Tibial artery (tissue), 4 donors: ENCODE data around the gene SYNGR2.
A peak's percentile ranks its signal among the peaks of the same experiment; 100 is the strongest.

Source experiments
- DNase-seq, 2 donors: peaks; one replicate each; pipeline ENCODE4 v3.0.0-alpha.2; 2019
- H3K27ac ChIP-seq, 2 donors: fragments of 200-600 bp; sonication (generic) in 1 of 2; 1 replicate in 1 of 2; 2 replicates in 1 of 2; pipeline ENCODE4 v1.5.1; 2018 to 2019; ENCODE audit warnings: mild to moderate bottlenecking in 1 of 2
- H3K27me3 ChIP-seq, 2 donors: fragments of 200-600 bp; sonication (generic) in 1 of 2; one replicate each; pipeline versions ENCODE4 v1.5.1 to v1.6.0; 2016 to 2019
- H3K36me3 ChIP-seq, 3 donors: fragments of 200-600 bp; sonication (generic) in 2 of 3; one replicate each; pipeline ENCODE4 v1.5.1; 2016 to 2019; ENCODE audit warnings: mild to moderate bottlenecking in 2 of 3
- H3K4me1 ChIP-seq, 4 donors: fragments of 200-600 bp; sonication (generic) in 2 of 4; 1 replicate in 3 of 4; 2 replicates in 1 of 4; pipeline ENCODE4 v1.5.1; 2016 to 2019
- H3K4me3 ChIP-seq, 2 donors: fragments of 200-600 bp; sonication (generic) in 1 of 2; 1 replicate in 1 of 2; 2 replicates in 1 of 2; pipeline ENCODE4 v1.5.1; 2018 to 2019; ENCODE audit warnings: mild to moderate bottlenecking in 2 of 2
- H3K9me3 ChIP-seq, 3 donors: fragments of 200-600 bp; sonication (generic) in 1 of 3; one replicate each; pipeline ENCODE4 v1.5.1; 2016 to 2019
- CTCF ChIP-seq, 2 experiments: fragments of 200-600 bp in 1 of 2; fragments of 450-650 bp in 1 of 2; IDR thresholded peaks; one replicate each; pipeline ENCODE4 v1.5.1; 2017 to 2019; ENCODE audit warnings: antibody characterized with exemption in 2 of 2, mild to moderate bottlenecking in 1 of 2, moderate library complexity in 1 of 2
- intact Hi-C: fragments of 100-400 bp; cut with DNase I; formaldehyde crosslinking; loops from one replicate; pipeline ENCODE4 v1.15.0; 2023; ENCODE audit warnings: low total_unique reads

Gene SYNGR2, protein sequence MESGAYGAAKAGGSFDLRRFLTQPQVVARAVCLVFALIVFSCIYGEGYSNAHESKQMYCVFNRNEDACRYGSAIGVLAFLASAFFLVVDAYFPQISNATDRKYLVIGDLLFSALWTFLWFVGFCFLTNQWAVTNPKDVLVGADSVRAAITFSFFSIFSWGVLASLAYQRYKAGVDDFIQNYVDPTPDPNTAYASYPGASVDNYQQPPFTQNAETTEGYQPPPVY

GRCh38 chr17:78168242-78168902 is at the start of gene SYNGR2:
SYNGR2 (plus strand) TSS chr17:78168581; CDS start chr17:78168617, 36 bp downstream.
- peak within 1 kb of the TSS; percentile 92 to 94 for H3K27ac ChIP-seq
- no peaks in the 10 kb centered on the region for H3K9me3 ChIP-seq
- peak within 1 kb of the TSS; percentile 80 to 96 for H3K4me3 ChIP-seq
- H3K27me3 ChIP-seq, result no peaks in the 10 kb centered on the region
- peaks cover 0 to 41% (median 30%) of the 10 kb centered on the region in 4 donors for H3K4me1 ChIP-seq
- peak; percentile 72 to 89 for DNase-seq
- peaks cover 5 to 30% (median 8%) of the 10 kb centered on the region in 3 donors for H3K36me3 ChIP-seq
- intact Hi-C loops, result no loop called here
- peak in 1 of 2 experiments; percentile 12 for TF ChIP-seq CTCF (IDR thresholded peaks at IDR 0.05)

DNA sequence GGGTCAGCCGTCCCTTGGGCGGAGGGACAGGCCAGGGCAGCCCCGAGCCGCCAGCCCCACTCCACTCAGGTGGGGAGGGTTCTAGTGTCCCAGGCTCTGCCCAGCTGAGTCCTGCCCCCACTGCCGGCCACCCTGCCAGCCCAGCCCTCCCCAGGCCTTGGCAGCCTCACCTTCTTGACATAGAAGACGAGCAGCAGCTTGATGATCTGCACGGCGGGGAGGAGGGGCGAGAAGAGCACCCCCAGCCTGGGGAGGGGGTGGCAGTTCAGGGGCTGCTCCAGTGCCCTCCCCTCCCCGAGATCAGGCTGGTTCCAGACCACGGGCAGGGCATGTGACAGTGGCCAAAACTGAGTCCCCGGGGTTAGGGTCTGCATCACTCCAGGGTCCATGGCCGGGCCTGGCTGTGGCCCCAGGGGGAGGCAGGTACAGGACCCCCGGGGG is 49.6 kb upstream of the SYNGR2 start:
- Histone ChIP-seq H3K4me3 (no peak overlapping the region), H3K9me3 (no peaks in the 10 kb centered on the region), H3K4me1 (peaks cover 0 to 5% (median 0%) of the 10 kb centered on the region in 4 donors), H3K27me3 (peaks cover 0 to 36% of the 10 kb centered on the region in 2 donors), H3K27ac (no peak overlapping the region), H3K36me3 (peaks cover 0 to 29% (median 4%) of the 10 kb centered on the region in 3 donors)
- no peak for TF ChIP-seq CTCF (IDR thresholded peaks at IDR 0.05)
- intact Hi-C loops, result no loop called here
- DNase-seq, result no peak

- no peak for TF ChIP-seq CTCF (IDR thresholded peaks at IDR 0.05)
- no peak overlapping the region for H3K27ac ChIP-seq
- intact Hi-C loops, result no loop called here
- H3K4me1 ChIP-seq, result peaks cover 0 to 17% (median 7%) of the 10 kb centered on the region in 4 donors
- H3K4me3 ChIP-seq, result no peak overlapping the region
- H3K27me3 ChIP-seq, result peaks cover 0 to 38% of the 10 kb centered on the region in 2 donors
- H3K36me3 ChIP-seq, result peaks cover 0 to 44% (median 4%) of the 10 kb centered on the region in 3 donors
- no peaks in the 10 kb centered on the region for H3K9me3 ChIP-seq
- DNase-seq, result no peak
Measured at GRCh38 chr17:78120537-78120936, 47.8 kb upstream of the SYNGR2 start.

GRCh38 chr17:78120971-78121800 is 47.2 kb upstream of the SYNGR2 start:
- H3K9me3 ChIP-seq, result no peaks in the 10 kb centered on the region
- H3K27me3 ChIP-seq, result peaks cover 0 to 44% of the 10 kb centered on the region in 2 donors
- H3K27ac ChIP-seq, result no peak overlapping the region
- DNase-seq, result no peak
- peaks cover 0 to 46% (median 4%) of the 10 kb centered on the region in 3 donors for H3K36me3 ChIP-seq
- TF ChIP-seq CTCF (IDR thresholded peaks at IDR 0.05), result no peak
- peaks cover 0 to 23% (median 14%) of the 10 kb centered on the region in 4 donors for H3K4me1 ChIP-seq
- no peak overlapping the region for H3K4me3 ChIP-seq
- intact Hi-C loops, result no loop called here

GRCh38 chr17:78121801-78122215 is 46.6 kb upstream of the SYNGR2 start:
- peaks cover 0 to 46% (median 4%) of the 10 kb centered on the region in 3 donors for H3K36me3 ChIP-seq
- no peak overlapping the region for H3K27ac ChIP-seq
- peaks cover 0 to 29% (median 18%) of the 10 kb centered on the region in 4 donors for H3K4me1 ChIP-seq
- intact Hi-C loops, result no loop called here
- no peak overlapping the region for H3K4me3 ChIP-seq
- DNase-seq, result no peak
- H3K9me3 ChIP-seq, result no peaks in the 10 kb centered on the region
- TF ChIP-seq CTCF (IDR thresholded peaks at IDR 0.05), result no peak
- H3K27me3 ChIP-seq, result peaks cover 0 to 50% of the 10 kb centered on the region in 2 donors
